ENCODE measurements around the gene TNFAIP8L2. TPM values are rescaled to one million over a fixed set of nuclear protein-coding genes. Genes with fewer than 3 reads are reported as not detected.

The TNFAIP8L2 gene
- total RNA-seq (2014; rRNA removed; shearing (Covaris generic)), result not detected in 2 replicates
- polyA plus RNA-seq (2014; cell fraction: nucleus; rRNA removed), result not detected in 2 replicates

DNA sequence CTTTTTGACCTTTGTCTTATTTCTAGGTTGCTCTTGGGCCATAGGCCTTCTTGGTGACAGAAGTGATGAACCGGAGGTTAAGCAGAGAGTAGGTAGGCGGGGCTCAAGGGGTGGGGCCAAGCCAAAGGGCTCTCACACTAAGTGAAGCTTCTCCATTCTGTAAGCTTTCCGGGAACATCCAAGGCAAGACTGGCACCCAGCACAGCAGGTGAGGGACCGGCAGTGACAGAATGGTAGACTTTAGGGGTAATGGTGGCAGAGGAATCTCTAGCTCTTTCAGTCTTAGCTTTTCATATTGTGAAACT is at the start of gene TNFAIP8L2:
TNFAIP8L2 (plus strand) TSS at position 135 of the 305 bp plus-strand sequence. CDS start 2,049 bp downstream, outside the sequence.
- no peak for DNase-seq (ENCODE audit: extremely low read depth, low read depth)

GRCh38 chr1:151106894-151107293 is 49.6 kb upstream of the TNFAIP8L2 start:
- DNase-seq (ENCODE audit: extremely low read depth, low read depth), result no peak

DNA sequence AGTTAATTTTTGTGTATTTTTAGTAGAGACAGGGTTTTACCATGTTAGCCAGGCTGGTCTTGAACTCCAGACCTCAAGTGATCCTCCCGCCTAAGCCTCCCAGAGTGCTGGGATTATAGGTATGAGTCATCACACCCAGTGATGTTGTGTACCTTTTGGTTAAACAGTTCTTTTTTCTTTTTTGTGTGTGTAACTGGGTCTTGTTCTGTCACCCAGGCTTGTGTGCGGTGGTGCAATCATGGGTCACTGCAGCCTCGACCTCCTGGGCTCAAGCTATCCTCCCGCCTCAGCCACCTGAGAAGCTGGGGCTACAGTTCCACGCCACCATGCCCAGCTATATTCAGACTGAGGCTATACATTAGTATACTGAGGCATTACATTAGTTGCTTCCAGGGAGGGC is 48.1 kb upstream of the TNFAIP8L2 start:
- DNase-seq (ENCODE audit: extremely low read depth, low read depth), result no peak

DNA sequence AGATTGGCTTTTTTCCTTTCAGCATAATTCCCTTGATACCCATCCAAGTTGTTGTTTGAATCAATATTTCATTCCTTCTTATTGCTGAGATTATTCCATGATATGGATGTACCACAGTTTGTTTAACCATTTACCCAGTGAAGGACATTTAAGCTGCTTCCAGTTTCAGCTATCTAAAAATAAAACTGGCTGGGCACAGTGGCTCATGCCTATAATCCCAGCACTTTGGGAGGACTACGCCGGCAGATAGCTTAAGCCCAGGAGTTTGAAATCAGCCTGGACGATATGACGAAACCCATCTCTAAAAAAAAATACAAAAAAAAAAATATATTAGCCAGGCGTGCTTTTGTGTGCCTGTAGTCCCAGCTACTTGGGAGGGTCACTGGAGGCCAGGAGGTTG is 42.6 kb upstream of the TNFAIP8L2 start:
- no peak for DNase-seq (ENCODE audit: extremely low read depth, low read depth)

GRCh38 chr1:151124763-151125403 is 31.6 kb upstream of the TNFAIP8L2 start:
- no peak for DNase-seq (ENCODE audit: extremely low read depth, low read depth)

GRCh38 chr1:151128800-151129199 is 27.6 kb upstream of the TNFAIP8L2 start:
- no peak for DNase-seq (ENCODE audit: extremely low read depth, low read depth)

GRCh38 chr1:151130987-151131586 is 25.4 kb upstream of the TNFAIP8L2 start:
- DNase-seq (ENCODE audit: extremely low read depth, low read depth), result no peak

DNA sequence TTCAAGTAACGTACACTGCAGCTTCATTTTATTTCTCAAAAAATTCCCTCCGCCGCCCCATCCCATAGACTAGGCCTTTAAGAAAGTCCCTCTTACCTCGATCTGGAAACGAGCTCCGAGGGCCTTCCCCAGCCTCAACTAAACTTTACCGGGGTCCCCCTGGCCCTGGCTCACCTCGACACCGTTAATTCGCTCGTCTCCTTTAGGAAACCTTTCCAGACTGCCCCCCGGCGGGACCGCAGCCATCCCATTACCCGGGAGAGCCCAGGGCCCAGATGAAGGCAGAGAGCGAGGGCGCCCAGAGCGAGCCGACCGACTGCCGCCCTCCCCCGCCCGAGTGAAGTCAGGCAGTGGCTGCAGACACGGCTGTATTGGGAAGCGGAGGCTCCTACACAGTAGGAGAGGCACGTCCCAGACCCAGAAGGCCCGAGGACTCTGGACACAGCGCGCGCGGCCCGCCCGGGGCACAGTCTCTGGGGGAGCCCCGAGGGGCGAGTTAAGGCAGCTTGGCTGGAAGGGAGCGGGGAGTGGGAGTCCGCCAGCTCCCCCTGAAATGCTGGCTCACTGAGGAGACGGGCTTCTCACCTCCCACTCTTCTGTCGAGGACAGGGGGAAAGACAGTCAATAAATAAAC is 24.6 kb upstream of the TNFAIP8L2 start:
- DNase-seq (ENCODE audit: extremely low read depth, low read depth), result no peak

DNA sequence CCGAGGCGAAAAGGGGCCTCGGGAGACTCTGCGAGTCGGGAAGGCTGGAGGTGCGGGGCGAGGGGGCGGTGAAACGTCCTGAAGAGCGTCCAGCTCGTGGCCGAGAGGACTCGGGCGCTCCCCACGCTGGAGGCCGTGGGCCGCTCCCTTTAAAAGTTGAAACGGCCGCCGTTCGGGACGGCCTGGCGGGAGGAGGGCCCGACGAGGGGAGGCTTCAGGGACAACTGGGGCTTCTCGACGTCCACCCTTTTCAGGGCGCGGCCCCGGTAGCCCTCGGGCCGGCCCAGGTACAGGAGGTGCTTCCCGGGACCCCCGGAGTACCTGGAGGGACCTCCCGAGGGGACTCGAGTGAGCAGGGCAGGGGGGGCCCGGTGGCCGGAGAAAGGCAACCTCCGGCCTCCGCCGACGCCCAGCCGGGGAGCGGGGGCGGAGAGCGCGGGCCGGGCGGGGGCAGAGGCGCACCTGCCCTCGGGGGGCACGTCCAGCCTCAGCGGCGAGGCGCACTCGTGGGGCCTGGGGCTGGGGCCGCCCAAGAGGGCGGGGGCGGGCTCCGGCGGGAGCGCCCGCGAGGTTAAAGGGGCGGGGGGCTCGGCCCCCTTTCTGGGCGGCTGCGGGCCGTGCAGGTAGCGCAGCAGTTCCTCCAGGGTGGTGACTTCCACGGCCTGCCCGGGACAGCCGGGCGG is 24.0 kb upstream of the TNFAIP8L2 start:
- no peak for DNase-seq (ENCODE audit: extremely low read depth, low read depth)

GRCh38 chr1:151133018-151133806 is 23.2 kb upstream of the TNFAIP8L2 start:
- DNase-seq (ENCODE audit: extremely low read depth, low read depth), result no peak

GRCh38 chr1:151134396-151134795 is 22.1 kb upstream of the TNFAIP8L2 start:
- no peak for DNase-seq (ENCODE audit: extremely low read depth, low read depth)

DNA sequence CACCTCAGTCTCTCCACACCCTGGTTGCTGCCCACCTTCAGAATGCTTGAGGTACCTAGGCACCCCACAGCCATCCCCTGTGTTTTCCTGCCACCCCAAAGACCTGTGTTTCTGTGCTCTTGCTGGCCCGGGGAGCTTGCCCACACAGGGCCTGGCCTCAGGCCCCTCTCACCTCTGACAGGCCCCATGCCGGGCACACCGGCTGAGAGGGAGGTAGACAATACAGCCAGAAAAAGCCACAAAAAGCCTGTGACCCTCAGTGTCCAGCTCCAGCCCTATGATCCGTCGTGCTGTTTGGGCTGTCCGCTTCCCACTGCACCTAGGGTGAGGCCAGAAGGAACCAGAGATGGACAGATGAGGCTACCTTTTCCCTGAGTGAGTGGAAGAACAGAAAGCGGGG is 21.5 kb upstream of the TNFAIP8L2 start:
- no peak for DNase-seq (ENCODE audit: extremely low read depth, low read depth)

DNA sequence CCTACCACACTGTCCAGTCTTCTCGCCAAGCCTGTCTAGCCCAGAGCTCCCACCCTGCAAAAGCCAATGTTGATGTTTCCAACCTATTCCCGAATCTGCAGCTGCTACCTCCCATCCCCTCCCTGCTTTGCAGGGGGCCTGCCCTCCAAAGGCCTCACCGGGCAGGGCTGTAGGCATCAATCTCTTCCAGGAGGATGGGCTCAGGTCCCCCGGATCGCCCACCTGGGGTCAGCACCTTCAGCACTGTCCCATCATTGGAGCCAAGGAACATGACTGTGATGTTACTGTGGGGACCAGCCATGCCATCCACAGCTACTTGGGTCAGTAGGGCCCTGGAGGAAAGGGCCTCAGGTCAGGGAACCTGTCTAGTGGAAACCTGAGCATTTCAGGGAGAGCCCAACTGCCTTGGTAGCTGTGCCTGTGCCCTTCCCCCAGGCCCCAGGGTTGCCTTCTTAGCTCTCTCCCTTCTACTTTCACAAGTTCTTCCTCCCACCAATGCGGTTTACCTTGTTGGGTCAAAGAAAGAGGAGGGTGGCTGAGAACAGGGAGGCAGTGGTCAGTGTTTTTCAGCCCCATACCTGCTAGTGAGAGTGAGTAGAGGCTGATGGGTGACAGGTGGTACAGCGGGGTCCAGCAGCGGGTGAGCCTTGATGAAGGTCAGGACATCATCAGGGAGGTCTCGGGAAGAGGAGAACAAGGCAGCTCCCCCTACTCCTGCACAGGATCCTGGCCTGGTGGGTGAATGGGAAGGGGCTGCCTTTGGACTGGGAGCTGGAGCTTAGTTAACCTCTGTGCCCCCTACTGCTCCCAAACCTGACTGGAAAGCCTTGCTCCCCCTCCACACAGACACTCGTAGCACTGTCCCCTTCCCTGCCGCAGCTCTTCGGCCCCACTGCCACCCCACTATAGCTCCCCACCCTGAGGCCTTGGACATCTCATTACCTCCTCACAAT is 20.7 kb upstream of the TNFAIP8L2 start:
- DNase-seq (ENCODE audit: extremely low read depth, low read depth), result no peak

- no peak for DNase-seq (ENCODE audit: extremely low read depth, low read depth)
Observed at GRCh38 chr1:151137789-151138188, 18.7 kb upstream of the TNFAIP8L2 start.

DNA sequence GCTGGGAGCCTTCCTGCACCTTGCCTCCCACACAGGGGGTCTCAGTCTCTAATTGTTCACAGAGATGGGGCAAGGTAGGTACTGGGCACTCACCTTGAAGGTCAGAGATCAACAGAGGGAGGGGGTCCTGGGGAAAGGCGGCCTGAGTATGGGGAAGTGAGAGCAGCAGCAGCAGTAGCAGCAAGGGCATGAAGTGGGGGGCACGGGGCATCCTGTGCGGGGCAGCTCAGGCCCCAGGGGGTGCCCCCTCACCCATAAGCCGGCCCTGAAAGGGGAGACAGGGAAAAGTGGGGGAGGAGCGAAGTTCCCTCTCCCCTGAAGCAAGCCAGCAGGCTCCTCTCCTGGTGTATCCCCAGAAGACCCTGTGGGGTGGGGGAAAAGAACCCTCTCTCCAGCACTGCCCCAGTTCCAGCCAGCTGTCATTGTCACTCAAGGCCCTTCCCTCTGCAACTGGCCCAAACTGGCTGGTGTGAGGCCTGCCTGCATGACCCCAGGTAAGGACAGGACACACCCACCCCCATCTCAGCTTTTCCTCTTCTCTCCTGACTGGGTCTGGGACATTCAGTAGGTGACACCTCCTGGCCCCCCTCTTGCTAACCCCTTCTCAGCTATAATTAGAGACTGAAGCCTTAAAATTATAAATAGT is 13.9 kb upstream of the TNFAIP8L2 start:
- DNase-seq (ENCODE audit: extremely low read depth, low read depth), result no peak

DNA sequence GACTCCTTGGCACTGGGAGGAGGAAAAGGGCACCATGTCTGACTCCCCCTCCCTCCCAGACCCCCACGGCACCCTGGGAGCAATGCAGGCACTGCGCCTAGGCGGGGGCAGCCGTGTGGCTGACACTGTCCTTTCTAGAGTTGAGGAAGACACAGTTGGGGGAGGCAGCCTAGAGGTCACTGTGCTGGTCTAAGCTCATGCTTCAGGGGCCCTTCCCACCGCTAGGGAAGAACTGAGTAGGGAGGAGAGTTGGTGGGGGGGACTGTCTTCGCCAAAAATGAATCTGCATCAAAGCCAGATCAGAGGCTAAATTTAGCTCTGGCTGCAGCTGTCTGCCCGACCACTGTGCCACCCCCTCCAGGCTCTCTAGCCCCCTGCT is 13.4 kb upstream of the TNFAIP8L2 start:
- DNase-seq (ENCODE audit: extremely low read depth, low read depth), result no peak

DNA sequence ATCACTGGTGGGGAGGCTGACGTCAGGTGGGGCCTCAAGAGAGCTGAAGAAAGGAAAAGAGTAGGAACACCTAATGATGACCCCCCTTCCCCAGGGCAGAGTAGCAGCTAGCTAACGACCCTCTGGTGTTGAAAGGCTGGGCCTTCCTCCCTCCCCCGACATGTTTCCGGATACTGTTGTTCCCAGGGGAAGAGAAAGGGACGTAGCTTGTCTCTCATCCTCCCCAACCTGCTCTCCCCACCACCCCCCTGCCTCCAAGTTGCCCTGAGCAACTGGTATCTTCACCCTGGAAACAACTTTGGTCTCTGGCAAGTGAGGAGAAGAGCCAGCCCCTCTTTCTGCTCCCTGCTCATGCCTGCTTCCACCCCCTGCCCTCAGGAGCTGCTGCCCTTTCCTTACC is 12.5 kb upstream of the TNFAIP8L2 start:
- no peak for DNase-seq (ENCODE audit: extremely low read depth, low read depth)

DNA sequence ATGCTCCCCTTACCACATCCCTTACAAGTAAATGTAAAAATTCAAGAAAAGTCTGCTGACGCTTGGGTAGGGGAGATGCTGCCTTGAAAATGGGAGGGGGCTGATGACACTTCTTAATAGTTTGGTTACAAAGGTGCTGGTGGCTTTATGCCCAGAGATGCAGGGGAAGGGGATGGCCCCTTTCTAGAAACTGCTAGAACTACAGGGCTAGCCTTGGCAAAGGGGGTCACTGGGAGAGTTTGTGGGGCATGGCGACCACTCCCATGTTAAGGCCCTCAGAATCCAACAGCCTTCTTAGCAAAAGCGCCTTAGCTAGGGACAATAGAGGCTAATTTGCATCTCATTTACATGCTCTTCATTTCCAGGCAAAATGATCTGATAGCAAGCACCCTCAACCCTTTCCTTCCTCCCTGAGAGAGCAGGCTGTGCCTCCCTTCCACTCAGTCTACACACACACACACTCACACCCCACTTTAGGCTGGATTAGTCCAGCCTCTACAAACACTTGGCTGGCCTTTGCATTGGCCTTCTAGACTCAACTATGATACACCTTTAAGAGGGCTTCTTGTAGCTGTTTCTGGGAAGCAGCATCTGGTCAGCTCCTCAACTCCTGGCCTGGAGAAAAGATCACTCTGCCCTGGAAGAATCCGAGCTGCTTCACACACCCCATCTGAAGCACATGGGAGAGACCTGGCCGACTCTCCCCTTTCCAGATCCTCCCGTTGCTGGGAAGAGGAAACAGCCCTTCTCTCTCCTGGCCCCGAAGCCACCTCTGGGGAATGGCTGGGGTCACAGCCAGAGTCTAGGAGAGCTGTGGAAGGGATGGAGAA is 11.8 kb upstream of the TNFAIP8L2 start:
- DNase-seq (ENCODE audit: extremely low read depth, low read depth), result no peak

Data from NCI-H460 (cell line).